ENCODE results near the gene BCAR1.

DNA sequence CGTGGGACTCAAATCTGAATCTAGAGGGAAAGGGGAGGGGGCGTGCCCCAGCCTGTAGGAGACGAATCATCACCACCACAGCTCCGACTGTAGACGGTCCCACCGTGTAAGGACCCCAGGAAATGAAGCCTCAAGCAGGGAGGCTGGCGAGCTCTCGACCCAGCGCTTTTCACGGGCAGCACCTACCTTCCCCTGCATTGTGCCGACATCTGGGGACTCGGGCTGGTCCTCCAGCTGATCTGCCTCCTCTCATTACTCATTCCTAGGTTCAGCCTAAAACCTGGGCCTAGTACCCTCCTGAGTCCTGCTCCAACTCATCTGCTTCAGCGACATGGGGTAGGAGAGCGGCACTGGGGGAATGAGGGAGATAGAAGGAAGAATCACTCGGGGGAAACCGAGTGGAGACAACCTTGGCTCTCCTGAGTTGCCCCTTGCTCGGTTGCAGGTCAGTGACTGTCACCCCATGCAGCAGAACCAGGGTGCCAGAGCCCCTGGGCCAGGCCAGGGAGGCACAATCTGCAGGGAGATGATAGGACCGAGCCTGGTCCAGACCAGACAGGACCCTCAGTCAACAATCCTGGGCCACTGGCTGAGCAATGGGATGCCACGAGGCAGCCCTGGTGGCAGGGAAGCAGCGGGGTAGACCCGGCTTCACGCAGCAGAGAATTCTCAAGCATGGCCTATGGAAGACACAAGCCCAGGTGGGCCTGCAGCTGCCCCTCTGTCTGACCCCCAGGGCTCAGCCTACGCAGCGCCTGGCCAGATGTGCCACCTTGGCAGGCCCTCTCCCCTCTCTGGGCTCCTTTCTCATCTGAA, 833 bp upstream of the BCAR1 start:
- TF ChIP-seq CTCF (IDR thresholded peaks at IDR 0.05) (no peak), EP300 (IDR thresholded peaks at IDR 0.05) (no peak), POLR2A (IDR thresholded peaks at IDR 0.05) (no peak), POLR2AphosphoS5 (IDR thresholded peaks at IDR 0.05) (no peak)

Data from suprapubic skin (tissue), 4 donors.